Natural killer cell (primary cell): Measurements from ENCODE around the gene WDR4. TPM values are rescaled to one million over a fixed set of nuclear protein-coding genes. Genes with fewer than 3 reads are reported as not detected.

Source experiments
- ATAC-seq, 3 donors: fragments of 150-1000 bp in 2 of 3; fragments of 200-7000 bp in 1 of 3; cut with Tn5 transposase; 1 replicate in 1 of 3; 2 replicates in 2 of 3; pipeline ENCODE4 v1.10.0; 2021; ENCODE audit warnings: mild to moderate bottlenecking in 2 of 3, moderate library complexity in 2 of 3
- DNase-seq, 2 donors: peaks; one replicate each; pipeline versions ENCODE4 v3.0.0 to v3.0.0-alpha.2; 2013 to 2021; ENCODE audit warnings: mixed read lengths in 1 of 2
- H3K27ac ChIP-seq: one replicate; pipeline ENCODE4 v1.5.1; 2013; ENCODE audit warnings: mild to moderate bottlenecking, low read length
- H3K27me3 ChIP-seq: one replicate; pipeline ENCODE4 v1.6.1; 2013; ENCODE audit warnings: low read length; ENCODE audit not compliant: control insufficient read depth, insufficient read depth
- H3K36me3 ChIP-seq: one replicate; pipeline ENCODE4 v1.6.1; 2013; ENCODE audit warnings: low read length; ENCODE audit not compliant: control insufficient read depth, insufficient read depth
- H3K4me1 ChIP-seq: one replicate; pipeline ENCODE4 v1.6.1; 2013; ENCODE audit warnings: low read length; ENCODE audit not compliant: control insufficient read depth, insufficient read depth
- H3K4me3 ChIP-seq: one replicate; pipeline ENCODE4 v1.5.1; 2013; ENCODE audit warnings: low read length
- H3K9me3 ChIP-seq: one replicate; pipeline ENCODE4 v1.6.1; 2013; ENCODE audit warnings: low read length; ENCODE audit not compliant: control insufficient read depth, insufficient read depth
- H3K27ac Mint-ChIP-seq, 2 donors: one replicate each; pipeline ENCODE4 v1.8.0; 2022; ENCODE audit warnings: mild to moderate bottlenecking in 2 of 2, mixed read lengths in 2 of 2, moderate library complexity in 1 of 2
- H3K27me3 Mint-ChIP-seq, 2 donors: one replicate each; pipeline ENCODE4 v1.8.0; 2022; ENCODE audit warnings: low read depth in 2 of 2, mixed read lengths in 2 of 2
- H3K36me3 Mint-ChIP-seq: one replicate; pipeline ENCODE4 v1.8.0; 2022; ENCODE audit warnings: mixed read lengths
- H3K4me1 Mint-ChIP-seq, 2 donors: one replicate each; pipeline ENCODE4 v1.8.0; 2022; ENCODE audit warnings: mixed read lengths in 2 of 2
- H3K4me3 Mint-ChIP-seq: one replicate; pipeline ENCODE4 v1.8.0; 2022; ENCODE audit warnings: mild to moderate bottlenecking, moderate library complexity, mixed read lengths
- H3K9me3 Mint-ChIP-seq, 2 donors: one replicate each; pipeline ENCODE4 v1.8.0; 2022; ENCODE audit warnings: mixed read lengths in 2 of 2
- CTCF ChIP-seq: fragments of 200-600 bp; IDR thresholded peaks from one replicate; pipeline ENCODE4 v1.8.0; 2022; ENCODE audit warnings: antibody characterized with exemption
- WGBS: methylation state at CpG from one replicate; pipeline ENCODE4 v1.1.7; 2013; ENCODE audit warnings: missing lambda C conversion rate; ENCODE audit not compliant: insufficient coverage; 5-methylcytosine and 5-hydroxymethylcytosine counted together
- intact Hi-C: fragments of 100-400 bp; cut with micrococcal nuclease; formaldehyde crosslinking; loops from one replicate; pipeline ENCODE4 v1.14.2; 2022
- total RNA-seq, 4 donors: library from RNA; stranded (reverse); fragments of 120-200 nt in 1 of 4; gene quantifications; one replicate each; pipeline versions ENCODE4 v1.2.3 to v1.2.4, GENCODE V29; 2013 to 2022

Gene WDR4
- total RNA-seq, 3 donors from 2014 or later (not counting 1 experiment from before 2014, with no cell fraction given): 11.1 to 15.5 (median 14.0) TPM

GRCh38 chr21:42855171-42855936, 24.0 kb downstream of the WDR4 start:
- intact Hi-C loops: no loop called here
- Histone ChIP-seq H3K4me3 (no peak overlapping the region), H3K4me1 (peaks cover 6% of the 10 kb centered on the region), H3K36me3 (peaks cover 74% of the 10 kb centered on the region), H3K27ac (no peak overlapping the region), H3K9me3 (no peaks in the 10 kb centered on the region), H3K27me3 (no peaks in the 10 kb centered on the region)
- Mint-ChIP-seq H3K4me1 (peaks cover 0 to 4% of the 10 kb centered on the region in 2 donors), H3K36me3 (no peaks in the 10 kb centered on the region), H3K4me3 (no peak overlapping the region), H3K27me3 (no peaks in the 10 kb centered on the region), H3K27ac (no peak overlapping the region), H3K9me3 (no peaks in the 10 kb centered on the region)
- no peak for DNase-seq
- 93% methylated on average over 19 of the region's 19 CpGs for WGBS
- ATAC-seq: no peak
- TF ChIP-seq CTCF: no peak

- peaks cover 75% of the 10 kb centered on the region for H3K36me3 ChIP-seq
- Mint-ChIP-seq H3K27ac (no peak overlapping the region), H3K4me1 (peaks cover 0 to 4% of the 10 kb centered on the region in 2 donors), H3K27me3 (no peaks in the 10 kb centered on the region), H3K36me3 (peaks cover under 1% of the 10 kb centered on the region), H3K4me3 (no peak overlapping the region), H3K9me3 (no peaks in the 10 kb centered on the region)
- ATAC-seq (no peak), DNase-seq (no peak)
- no peak for TF ChIP-seq CTCF
- no peak overlapping the region for H3K4me3 ChIP-seq
- no peak overlapping the region for H3K27ac ChIP-seq
- intact Hi-C loops: no loop called here
- H3K9me3 ChIP-seq: no peaks in the 10 kb centered on the region
- peaks cover 6% of the 10 kb centered on the region for H3K4me1 ChIP-seq
- no peaks in the 10 kb centered on the region for H3K27me3 ChIP-seq
- WGBS: 92% methylated on average over 28 of the region's 28 CpGs
These were observed 24.9 kb downstream of the WDR4 start for GRCh38 chr21:42854246-42855010.

GRCh38 chr21:42853621-42854020, 25.7 kb downstream of the WDR4 start:
- H3K27ac ChIP-seq: no peak overlapping the region
- peaks cover 0 to 4% of the 10 kb centered on the region in 2 donors for H3K4me1 Mint-ChIP-seq
- ATAC-seq: no peak
- no peak overlapping the region for H3K4me3 ChIP-seq
- WGBS: 97% methylated on average over 20 of the region's 20 CpGs
- TF ChIP-seq CTCF: no peak
- H3K9me3 Mint-ChIP-seq: no peaks in the 10 kb centered on the region
- no peak for DNase-seq
- no peaks in the 10 kb centered on the region for H3K27me3 ChIP-seq
- H3K27ac Mint-ChIP-seq: no peak overlapping the region
- H3K27me3 Mint-ChIP-seq: no peaks in the 10 kb centered on the region
- intact Hi-C loops: no loop called here
- H3K4me1 ChIP-seq: peaks cover 6% of the 10 kb centered on the region
- peaks cover 7% of the 10 kb centered on the region for H3K36me3 Mint-ChIP-seq
- peaks cover 70% of the 10 kb centered on the region for H3K36me3 ChIP-seq
- H3K9me3 ChIP-seq: no peaks in the 10 kb centered on the region
- H3K4me3 Mint-ChIP-seq: no peak overlapping the region
